Measurements from ENCODE around the gene ZNF319. TPM values are rescaled to one million over a fixed set of nuclear protein-coding genes. Genes with fewer than 3 reads are reported as not detected.

Gene ZNF319
- polyA plus RNA-seq, 1 donor from 2014 or later = 7.0 TPM

- H4K20me1 ChIP-seq (ENCODE audit: insufficient read depth) = no peaks in the 10 kb centered on the region
- no peaks in the 10 kb centered on the region for H3K27me3 ChIP-seq (ENCODE audit: insufficient read depth, low read depth, low read length)
- H3K9me3 ChIP-seq (ENCODE audit: low read length) = no peaks in the 10 kb centered on the region
- TF ChIP-seq EP300 (conservative IDR thresholded peaks at IDR 0.05; ENCODE audit: poor library complexity, severe bottlenecking) = no peak
- no peak for TF ChIP-seq MXI1 (conservative IDR thresholded peaks at IDR 0.05; ENCODE audit: poor library complexity, severe bottlenecking)
- no peak for TF ChIP-seq EZH2 (IDR thresholded peaks at IDR 0.05; ENCODE audit: borderline replicate concordance, insufficient read depth, low read length, poor library complexity, severe bottlenecking)
- no peak for TF ChIP-seq POLR2AphosphoS5 (IDR thresholded peaks at IDR 0.05)
- no peak for TF ChIP-seq SMC3 (conservative IDR thresholded peaks at IDR 0.05; ENCODE audit: poor library complexity)
- no peak for TF ChIP-seq CTCF (IDR thresholded peaks at IDR 0.05; ENCODE audit: poor library complexity, severe bottlenecking)
- no peak for TF ChIP-seq RAD21 (conservative IDR thresholded peaks at IDR 0.05)
- TF ChIP-seq REST (IDR thresholded peaks at IDR 0.05; ENCODE audit: borderline replicate concordance) = no peak
- H3K36me3 ChIP-seq (ENCODE audit: insufficient read depth, low read length) = no peaks in the 10 kb centered on the region
- H3K79me2 ChIP-seq (replicated peaks; ENCODE audit: insufficient read depth, low read length) = peaks cover 10% of the 10 kb centered on the region
- no peak overlapping the region for H2AFZ ChIP-seq (ENCODE audit: low read depth, low read length)
- no peaks in the 10 kb centered on the region for H3F3A ChIP-seq (ENCODE audit: insufficient read depth, low read length, poor library complexity, severe bottlenecking)
- no peak overlapping the region for H3K9ac ChIP-seq (ENCODE audit: low read length)
- H3K9me2 ChIP-seq (ENCODE audit: insufficient read depth, low read length) = no peaks in the 10 kb centered on the region
- no peak overlapping the region for H3K27ac ChIP-seq (ENCODE audit: low read length)
- H3K4me2 ChIP-seq (ENCODE audit: low read length) = no peak overlapping the region
- no peak overlapping the region for H3K4me3 ChIP-seq (ENCODE audit: low read length)
Observed at GRCh38 chr16:58002936-58003335, 2.5 kb upstream of the ZNF319 start.

GRCh38 chr16:58002416-58002800 is 1.9 kb upstream of the ZNF319 start:
- H3K27me3 ChIP-seq (ENCODE audit: insufficient read depth, low read depth, low read length) = no peaks in the 10 kb centered on the region
- H3K9me2 ChIP-seq (ENCODE audit: insufficient read depth, low read length) = no peaks in the 10 kb centered on the region
- no peaks in the 10 kb centered on the region for H3K36me3 ChIP-seq (ENCODE audit: insufficient read depth, low read length)
- H3K9ac ChIP-seq (ENCODE audit: low read length) = no peak overlapping the region
- no peak overlapping the region for H3K27ac ChIP-seq (ENCODE audit: low read length)
- peaks cover 10% of the 10 kb centered on the region for H3K79me2 ChIP-seq (replicated peaks; ENCODE audit: insufficient read depth, low read length)
- no peak for TF ChIP-seq REST (IDR thresholded peaks at IDR 0.05; ENCODE audit: borderline replicate concordance)
- no peak for TF ChIP-seq RAD21 (conservative IDR thresholded peaks at IDR 0.05)
- no peak for TF ChIP-seq MXI1 (conservative IDR thresholded peaks at IDR 0.05; ENCODE audit: poor library complexity, severe bottlenecking)
- TF ChIP-seq EP300 (conservative IDR thresholded peaks at IDR 0.05; ENCODE audit: poor library complexity, severe bottlenecking) = no peak
- no peak for TF ChIP-seq TAF1 (IDR thresholded peaks at IDR 0.05; ENCODE audit: low read depth)
- no peak for TF ChIP-seq SMC3 (conservative IDR thresholded peaks at IDR 0.05; ENCODE audit: poor library complexity)
- no peak for TF ChIP-seq CTCF (IDR thresholded peaks at IDR 0.05; ENCODE audit: poor library complexity, severe bottlenecking)
- no peak for TF ChIP-seq EZH2 (IDR thresholded peaks at IDR 0.05; ENCODE audit: borderline replicate concordance, insufficient read depth, low read length, poor library complexity, severe bottlenecking)
- TF ChIP-seq POLR2AphosphoS5 (IDR thresholded peaks at IDR 0.05) = no peak
- no peaks in the 10 kb centered on the region for H3K9me3 ChIP-seq (ENCODE audit: low read length)
- H4K20me1 ChIP-seq (ENCODE audit: insufficient read depth) = no peaks in the 10 kb centered on the region
- H3K4me3 ChIP-seq (ENCODE audit: low read length) = peak overlapping the region; percentile 94
- no peak overlapping the region for H2AFZ ChIP-seq (ENCODE audit: low read depth, low read length)
- no peak overlapping the region for H3K4me2 ChIP-seq (ENCODE audit: low read length)
- no peaks in the 10 kb centered on the region for H3F3A ChIP-seq (ENCODE audit: insufficient read depth, low read length, poor library complexity, severe bottlenecking)

All from neural cell (in vitro differentiated cells).